ENCODE measurements around the gene ATP6V0A1.

DNA sequence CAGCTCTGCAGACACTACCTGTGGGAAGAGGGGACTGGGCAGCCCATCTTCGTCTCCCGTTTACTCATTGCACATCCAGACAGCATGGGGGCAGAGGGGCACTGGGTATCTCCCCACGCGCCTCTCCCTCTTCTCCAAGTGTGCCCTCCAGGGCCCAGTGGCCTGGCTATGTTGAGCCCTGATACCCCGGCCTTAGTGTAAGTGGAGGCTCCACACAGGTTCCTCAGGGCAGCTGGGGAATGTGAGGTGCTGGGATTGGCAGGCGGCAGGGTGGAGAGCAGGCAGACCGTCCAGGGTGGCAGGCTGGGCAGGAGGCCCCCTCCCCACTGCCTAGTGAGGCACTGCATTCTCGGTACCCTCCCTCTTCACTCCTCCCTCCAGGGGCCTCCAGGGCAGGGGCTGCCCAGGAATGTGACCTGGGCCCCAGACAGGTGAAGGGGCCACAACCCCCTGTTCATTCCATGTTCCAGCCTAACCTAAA is 64.2 kb downstream of the ATP6V0A1 start:
- TF ChIP-seq, protein P1, sequence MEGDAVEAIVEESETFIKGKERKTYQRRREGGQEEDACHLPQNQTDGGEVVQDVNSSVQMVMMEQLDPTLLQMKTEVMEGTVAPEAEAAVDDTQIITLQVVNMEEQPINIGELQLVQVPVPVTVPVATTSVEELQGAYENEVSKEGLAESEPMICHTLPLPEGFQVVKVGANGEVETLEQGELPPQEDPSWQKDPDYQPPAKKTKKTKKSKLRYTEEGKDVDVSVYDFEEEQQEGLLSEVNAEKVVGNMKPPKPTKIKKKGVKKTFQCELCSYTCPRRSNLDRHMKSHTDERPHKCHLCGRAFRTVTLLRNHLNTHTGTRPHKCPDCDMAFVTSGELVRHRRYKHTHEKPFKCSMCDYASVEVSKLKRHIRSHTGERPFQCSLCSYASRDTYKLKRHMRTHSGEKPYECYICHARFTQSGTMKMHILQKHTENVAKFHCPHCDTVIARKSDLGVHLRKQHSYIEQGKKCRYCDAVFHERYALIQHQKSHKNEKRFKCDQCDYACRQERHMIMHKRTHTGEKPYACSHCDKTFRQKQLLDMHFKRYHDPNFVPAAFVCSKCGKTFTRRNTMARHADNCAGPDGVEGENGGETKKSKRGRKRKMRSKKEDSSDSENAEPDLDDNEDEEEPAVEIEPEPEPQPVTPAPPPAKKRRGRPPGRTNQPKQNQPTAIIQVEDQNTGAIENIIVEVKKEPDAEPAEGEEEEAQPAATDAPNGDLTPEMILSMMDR (IDR thresholded peaks at IDR 0.05) = no peak
- no peak for TF ChIP-seq POLR2A (IDR thresholded peaks at IDR 0.05)
